Endothelial cell of umbilical vein (primary cell): Measurements from ENCODE around the gene CHRM2. TPM values are rescaled to one million over a fixed set of nuclear protein-coding genes. Genes with fewer than 3 reads are reported as not detected.

Experiments
- BruUV-seq: library from RNA; stranded (reverse); fragments of 400-500 nt; replicated peaks from 2 replicates; lab custom pipeline; 2021; lab: Mats Ljungman, UMichigan
- CTCF ChIA-PET: fragments of 300-600, 350-600 bp; sonication (Branson Sonifier 250); formaldehyde crosslinking; loops from one replicate; lab custom pipeline; 2021; ENCODE audit warnings: antibody characterized with exemption, inconsistent platforms; lab: Charles Lee
- POLR2A ChIA-PET: fragments of 300-600, 350-600 bp; sonication (Branson Sonifier 250); formaldehyde crosslinking; loops from one replicate; lab custom pipeline; 2021; ENCODE audit warnings: antibody characterized with exemption, inconsistent platforms; lab: Charles Lee
- DNase-seq: peaks from one replicate; pipeline ENCODE4 v3.0.0-alpha.2; 2011; ENCODE audit warnings: low read depth, low spot score
- FAIRE-seq: peaks from 2 replicates; lab custom pipeline; 2011; peaks lifted over from hg19 to GRCh38; lab: Jason Lieb, UNC
- H2AFZ ChIP-seq: 2 replicates; pipeline ENCODE4 v1.6.0; 2012; ENCODE audit warnings: low read depth, low read length, control low read depth, inconsistent platforms
- H3K27ac ChIP-seq: 2 replicates; pipeline ENCODE4 v1.5.1; 2011; ENCODE audit warnings: low read depth, mild to moderate bottlenecking, control low read depth, low read length, moderate library complexity; ENCODE audit not compliant: insufficient read depth
- H3K27me3 ChIP-seq, 2 experiments: 2 replicates each; pipeline versions ENCODE4 v1.6.0 to v1.6.1; 2011; ENCODE audit warnings: low read length in 2 of 2, mixed read lengths in 1 of 2; ENCODE audit not compliant: control insufficient read depth in 2 of 2, insufficient read depth in 2 of 2
- H3K36me3 ChIP-seq, 2 experiments: 2 replicates in 1 of 2; 3 replicates in 1 of 2; pipeline ENCODE4 v1.5.1; 2011; ENCODE audit warnings: low read length in 2 of 2, mild to moderate bottlenecking in 1 of 2, moderate library complexity in 1 of 2; ENCODE audit not compliant: control insufficient read depth in 2 of 2, insufficient read depth in 2 of 2; ENCODE audit errors: extremely low read depth in 1 of 2
- H3K4me1 ChIP-seq: 3 replicates; pipeline ENCODE4 v1.5.1; 2011; ENCODE audit warnings: mild to moderate bottlenecking, low read length; ENCODE audit not compliant: control insufficient read depth, insufficient read depth; ENCODE audit errors: extremely low read depth
- H3K4me2 ChIP-seq: 2 replicates; pipeline ENCODE4 v1.6.1; 2011; ENCODE audit warnings: low read length, control low read depth, mixed read lengths; ENCODE audit not compliant: insufficient read depth
- H3K4me3 ChIP-seq, 3 experiments: fragments of 200-600 bp in 1 of 3; sonication (generic), shearing (Covaris generic) in 1 of 3; replicated peaks in 1 of 3; 2 replicates each; pipeline ENCODE4 v1.5.1; 2011 to 2016; ENCODE audit warnings: control low read depth in 3 of 3, low read length in 3 of 3, mild to moderate bottlenecking in 2 of 3, inconsistent platforms in 1 of 3, low read depth in 1 of 3, moderate library complexity in 1 of 3; ENCODE audit not compliant: insufficient read depth in 1 of 3
- H3K79me2 ChIP-seq: 2 replicates; pipeline ENCODE4 v1.6.0; 2012; ENCODE audit warnings: low read length, inconsistent platforms; ENCODE audit not compliant: control insufficient read depth, insufficient read depth
- H3K9ac ChIP-seq: replicated peaks from 2 replicates; pipeline ENCODE3; 2011; ENCODE audit warnings: low read length, control low read depth; ENCODE audit not compliant: insufficient read depth; ENCODE audit errors: extremely low read depth
- H3K9me1 ChIP-seq: replicated peaks from 3 replicates; pipeline ENCODE4 v1.6.0; 2011; ENCODE audit warnings: mild to moderate bottlenecking, low read length; ENCODE audit not compliant: control insufficient read depth, insufficient read depth; ENCODE audit errors: extremely low read depth
- H3K9me3 ChIP-seq: replicated peaks from 2 replicates; pipeline ENCODE4 v1.5.1; 2012; ENCODE audit warnings: low read length, inconsistent platforms; ENCODE audit not compliant: control insufficient read depth, insufficient read depth
- H4K20me1 ChIP-seq: replicated peaks from 2 replicates; pipeline ENCODE3; 2011; ENCODE audit warnings: mild to moderate bottlenecking, low read length; ENCODE audit not compliant: control insufficient read depth, insufficient read depth; ENCODE audit errors: extremely low read depth
- EZH2 ChIP-seq: IDR thresholded peaks from 2 replicates; pipeline ENCODE4 v1.6.1; 2012; ENCODE audit warnings: borderline replicate concordance, low read depth, mild to moderate bottlenecking, moderate library complexity, low read length, inconsistent platforms; ENCODE audit not compliant: severe bottlenecking
- FOS ChIP-seq: IDR thresholded peaks from 2 replicates; pipeline ENCODE4 v1.6.1; 2011; ENCODE audit warnings: mild to moderate bottlenecking, low read length, moderate library complexity, borderline replicate concordance; ENCODE audit not compliant: insufficient read depth
- GATA2 ChIP-seq: IDR thresholded peaks from 2 replicates; pipeline ENCODE4 v1.7.0; 2011; ENCODE audit warnings: low read depth, mild to moderate bottlenecking, moderate library complexity, mixed read lengths, low read length; ENCODE audit not compliant: insufficient read length, insufficient read depth
- JUN ChIP-seq: IDR thresholded peaks from 2 replicates; pipeline ENCODE4 v1.6.1; 2011; ENCODE audit warnings: borderline replicate concordance, low read depth; ENCODE audit not compliant: insufficient read length, insufficient read depth
- MYC ChIP-seq: IDR thresholded peaks from one replicate; pipeline ENCODE4 v1.6.1; 2011; ENCODE audit warnings: mild to moderate bottlenecking, low read depth, low read length
- POLR2A ChIP-seq: IDR thresholded peaks from 2 replicates; pipeline ENCODE4 v1.6.1; 2012; ENCODE audit warnings: low read depth, mild to moderate bottlenecking, control low read depth, low read length
- POLR2AphosphoS5 ChIP-seq: IDR thresholded peaks from 2 replicates; pipeline ENCODE4 v1.6.1; 2012; ENCODE audit warnings: low read depth, mild to moderate bottlenecking, control low read depth, low read length, moderate library complexity; ENCODE audit not compliant: insufficient read depth
- dilution Hi-C: fragments of 300-500 bp; cut with MboI; formaldehyde crosslinking; loops from one replicate; pipeline ENCODE4 v1.15.0; 2019; ENCODE audit warnings: low sequenced_read_pairs; ENCODE audit not compliant: extremely low pct_ligation_motif_present
- intact Hi-C: fragments of 100-400 bp; cut with micrococcal nuclease; formaldehyde crosslinking; loops from one replicate; pipeline ENCODE4 v1.10.0; 2022
- polyA plus RNA-seq, 4 experiments: library from polyadenylated mRNA; depleted of rRNA in 3 of 4; stranded (reverse) in 3 of 4; unstranded in 1 of 4; fragments of >200 nt; gene quantifications; 2 replicates each; pipeline versions ENCODE4 v1.2.1 to v1.2.3, GENCODE V29; 2011 to 2012; ENCODE audit warnings: missing spikeins in 1 of 4
- total RNA-seq: library from RNA; stranded (reverse); gene quantifications from 2 replicates; pipeline ENCODE4 v1.2.3, GENCODE V29; 2021
- TF ChIP-seq, protein P1 (sequence below), 2 donors: IDR thresholded peaks; 1 replicate in 1 of 2; 2 replicates in 1 of 2; pipeline ENCODE4 v1.5.1; 2011; ENCODE audit warnings: low read length in 2 of 2, mild to moderate bottlenecking in 2 of 2, moderate library complexity in 2 of 2, control low read depth in 1 of 2, inconsistent platforms in 1 of 2, low read depth in 1 of 2; ENCODE audit not compliant: insufficient read depth in 1 of 2; ENCODE audit errors: extremely low read depth in 1 of 2
- TF ChIP-seq, protein P2 (sequence below): IDR thresholded peaks from 2 replicates; pipeline ENCODE4 v1.6.1; 2011; ENCODE audit not compliant: insufficient read depth, insufficient read length

CHRM2 gene
- total and polyA plus RNA-seq, 2 donors (not counting 3 experiments of a cell fraction or from before 2014, with no cell fraction given): not detected

DNA sequence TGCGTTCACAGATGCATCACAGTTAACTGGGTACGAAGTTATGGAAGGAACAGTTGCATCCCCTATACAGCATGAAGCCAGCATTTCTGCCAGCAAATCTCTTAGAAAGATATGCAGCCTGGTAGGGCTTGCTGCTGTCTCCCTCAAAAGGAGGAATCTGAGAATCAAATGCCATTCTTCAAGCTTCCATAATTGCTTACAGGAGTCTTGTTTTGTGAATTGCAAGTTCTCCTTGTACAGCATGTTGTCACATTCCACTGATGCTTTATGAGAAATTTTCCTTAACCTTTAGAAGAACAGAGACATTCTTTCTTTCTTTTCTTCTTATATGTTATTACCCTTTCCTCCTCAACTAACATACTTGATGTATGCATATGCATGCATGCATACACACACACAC, 134.6 kb downstream of the CHRM2 start:
- no peaks in the 10 kb centered on the region for H3K27me3 ChIP-seq
- dilution Hi-C loops: no loop called here
- TF ChIP-seq, protein P1, sequence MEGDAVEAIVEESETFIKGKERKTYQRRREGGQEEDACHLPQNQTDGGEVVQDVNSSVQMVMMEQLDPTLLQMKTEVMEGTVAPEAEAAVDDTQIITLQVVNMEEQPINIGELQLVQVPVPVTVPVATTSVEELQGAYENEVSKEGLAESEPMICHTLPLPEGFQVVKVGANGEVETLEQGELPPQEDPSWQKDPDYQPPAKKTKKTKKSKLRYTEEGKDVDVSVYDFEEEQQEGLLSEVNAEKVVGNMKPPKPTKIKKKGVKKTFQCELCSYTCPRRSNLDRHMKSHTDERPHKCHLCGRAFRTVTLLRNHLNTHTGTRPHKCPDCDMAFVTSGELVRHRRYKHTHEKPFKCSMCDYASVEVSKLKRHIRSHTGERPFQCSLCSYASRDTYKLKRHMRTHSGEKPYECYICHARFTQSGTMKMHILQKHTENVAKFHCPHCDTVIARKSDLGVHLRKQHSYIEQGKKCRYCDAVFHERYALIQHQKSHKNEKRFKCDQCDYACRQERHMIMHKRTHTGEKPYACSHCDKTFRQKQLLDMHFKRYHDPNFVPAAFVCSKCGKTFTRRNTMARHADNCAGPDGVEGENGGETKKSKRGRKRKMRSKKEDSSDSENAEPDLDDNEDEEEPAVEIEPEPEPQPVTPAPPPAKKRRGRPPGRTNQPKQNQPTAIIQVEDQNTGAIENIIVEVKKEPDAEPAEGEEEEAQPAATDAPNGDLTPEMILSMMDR (IDR thresholded peaks at IDR 0.05; ENCODE audit: extremely low read depth in 1 of 2, insufficient read depth in 1 of 2, low read depth in 1 of 2, low read length in 2 of 2): no peak
- no peak for TF ChIP-seq JUN
- TF ChIP-seq, protein P2, sequence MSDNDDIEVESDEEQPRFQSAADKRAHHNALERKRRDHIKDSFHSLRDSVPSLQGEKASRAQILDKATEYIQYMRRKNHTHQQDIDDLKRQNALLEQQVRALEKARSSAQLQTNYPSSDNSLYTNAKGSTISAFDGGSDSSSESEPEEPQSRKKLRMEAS: no peak
- no peak for TF ChIP-seq POLR2A
- no peak for TF ChIP-seq EZH2
- no peak for TF ChIP-seq GATA2
- no peak for TF ChIP-seq POLR2AphosphoS5
- no peak for TF ChIP-seq MYC
- TF ChIP-seq FOS: no peak
- intact Hi-C loops: no loop called here
- H2AFZ ChIP-seq: no peak overlapping the region
- FAIRE-seq: no peak
- no peak overlapping the region for H3K4me3 ChIP-seq
- no peak overlapping the region for H3K9ac ChIP-seq
- H3K4me1 ChIP-seq: no peaks in the 10 kb centered on the region
- ChIA-PET CTCF (no interaction called here), POLR2A (no interaction called here)
- H4K20me1 ChIP-seq: no peaks in the 10 kb centered on the region
- no peaks in the 10 kb centered on the region for H3K36me3 ChIP-seq
- BruUV-seq: no TSS peak
- no peak overlapping the region for H3K27ac ChIP-seq
- H3K9me3 ChIP-seq: no peaks in the 10 kb centered on the region
- no peak for DNase-seq
- H3K79me2 ChIP-seq: no peaks in the 10 kb centered on the region
- H3K4me2 ChIP-seq: no peak overlapping the region
- H3K9me1 ChIP-seq: no peaks in the 10 kb centered on the region
